Kidney (tissue), 14 donors: ENCODE results near the gene LRRC8E. TPM values are rescaled to one million over a fixed set of nuclear protein-coding genes. Genes with fewer than 3 reads are reported as not detected.
A peak's percentile ranks its signal among the peaks of the same experiment; 100 is the strongest.

ENCODE experiments used
- DNase-seq, 5 donors: peaks; one replicate each; pipeline ENCODE4 v3.0.0-alpha.2; 2013 to 2020
- FAIRE-seq: peaks from 2 replicates; lab custom pipeline; 2012; peaks lifted over from hg19 to GRCh38; lab: Jason Lieb, UNC
- H3K27ac ChIP-seq, 2 donors: one replicate each; pipeline ENCODE4 v1.7.0; 2013; ENCODE audit warnings: low read depth in 2 of 2, low read length in 2 of 2, inconsistent platforms in 1 of 2
- H3K27me3 ChIP-seq: one replicate; pipeline ENCODE4 v1.7.1; 2013; ENCODE audit warnings: low read length, inconsistent platforms; ENCODE audit not compliant: control insufficient read depth, insufficient read depth
- H3K36me3 ChIP-seq, 3 donors: one replicate each; pipeline versions ENCODE4 v1.7.0 to v1.7.1; 2013; ENCODE audit warnings: low read length in 3 of 3, control low read depth in 1 of 3, inconsistent platforms in 1 of 3; ENCODE audit not compliant: insufficient read depth in 3 of 3, control insufficient read depth in 2 of 3
- H3K4me1 ChIP-seq, 3 donors: one replicate each; pipeline versions ENCODE4 v1.7.0 to v1.7.1; 2013; ENCODE audit warnings: low read length in 3 of 3, inconsistent platforms in 1 of 3, low read depth in 1 of 3; ENCODE audit not compliant: control insufficient read depth in 2 of 3, insufficient read depth in 2 of 3
- H3K4me3 ChIP-seq, 3 donors: one replicate each; pipeline versions ENCODE4 v1.7.0 to v1.8.1; 2013; ENCODE audit warnings: low read length in 3 of 3, control low read depth in 1 of 3, inconsistent platforms in 1 of 3
- H3K9ac ChIP-seq, 3 donors: one replicate each; pipeline versions ENCODE4 v1.7.0 to v1.7.1; 2013; ENCODE audit warnings: low read length in 3 of 3, control low read depth in 1 of 3, inconsistent platforms in 1 of 3
- H3K9me3 ChIP-seq, 3 donors: one replicate each; pipeline versions ENCODE4 v1.7.0 to v1.7.1; 2013; ENCODE audit warnings: low read length in 3 of 3, control low read depth in 1 of 3, inconsistent platforms in 1 of 3; ENCODE audit not compliant: control insufficient read depth in 2 of 3, insufficient read depth in 1 of 3
- intact Hi-C: fragments of 100-400 bp; cut with DNase I; formaldehyde crosslinking; loops from one replicate; pipeline ENCODE4 v1.11.1; 2022
- polyA plus RNA-seq: library from polyadenylated mRNA; stranded (reverse); fragments of 350-450 nt; fragmentation: Illumina TruSeq; extraction: RNeasy Lipid Tissue Mini Kit (QIAGEN cat#74804); gene quantifications from one replicate; pipeline ENCODE4 v1.2.3, GENCODE V29; 2014; ENCODE audit warnings: low read depth, low replicate concordance; ENCODE audit not compliant: insufficient read depth
- total RNA-seq: library from RNA; stranded (reverse); fragmentation: NEBNext Ultra II Directional; extraction: Animal tissue kit (Norgen Biotek cat#: 25700); gene quantifications from one replicate; pipeline ENCODE4 v1.2.1, GENCODE V29; 2021
- TF ChIP-seq, protein P1 (sequence below): IDR thresholded peaks from 3 replicates; pipeline ENCODE4 v1.5.1; 2012; ENCODE audit warnings: mild to moderate bottlenecking, moderate library complexity, borderline replicate concordance; ENCODE audit not compliant: insufficient read depth; ENCODE audit errors: extremely low read depth
- donor health status: control.
- donor health status: control.
- donor health status: control.
- donor health status: control.
- donor health status: control.
- donor health status: DM: yes; HTN: yes; CAD: no.
- donor health status: Normal renal cell carcinoma (clear cell type).

LRRC8E gene
- total and polyA plus RNA-seq, 2 donors from 2014 or later: 2.2 to 9.1 TPM

DNA sequence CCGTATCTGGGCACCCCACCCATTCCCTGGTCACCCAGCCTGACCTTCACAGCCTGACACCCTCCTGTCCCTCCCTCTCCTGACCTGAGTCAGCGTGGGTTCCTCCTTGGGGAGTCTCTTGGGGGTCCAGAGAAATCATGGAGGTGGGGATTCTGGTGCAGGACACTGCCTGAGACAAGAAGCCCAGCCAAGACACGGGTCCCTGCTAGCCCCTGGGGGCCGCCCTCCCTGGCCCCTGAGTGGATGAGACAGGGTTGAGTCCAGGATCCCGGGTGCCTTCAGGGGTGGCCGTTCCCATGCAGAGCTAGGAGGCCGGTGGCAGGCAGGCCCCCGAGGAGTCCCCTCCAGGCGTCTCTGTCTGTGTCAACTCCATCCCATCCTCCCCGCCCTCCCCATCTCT lies 17.0 kb downstream of the LRRC8E start:
- H3K9ac ChIP-seq: peak overlapping the region in 1 of 3 donors; percentile 91
- TF ChIP-seq, protein P1, sequence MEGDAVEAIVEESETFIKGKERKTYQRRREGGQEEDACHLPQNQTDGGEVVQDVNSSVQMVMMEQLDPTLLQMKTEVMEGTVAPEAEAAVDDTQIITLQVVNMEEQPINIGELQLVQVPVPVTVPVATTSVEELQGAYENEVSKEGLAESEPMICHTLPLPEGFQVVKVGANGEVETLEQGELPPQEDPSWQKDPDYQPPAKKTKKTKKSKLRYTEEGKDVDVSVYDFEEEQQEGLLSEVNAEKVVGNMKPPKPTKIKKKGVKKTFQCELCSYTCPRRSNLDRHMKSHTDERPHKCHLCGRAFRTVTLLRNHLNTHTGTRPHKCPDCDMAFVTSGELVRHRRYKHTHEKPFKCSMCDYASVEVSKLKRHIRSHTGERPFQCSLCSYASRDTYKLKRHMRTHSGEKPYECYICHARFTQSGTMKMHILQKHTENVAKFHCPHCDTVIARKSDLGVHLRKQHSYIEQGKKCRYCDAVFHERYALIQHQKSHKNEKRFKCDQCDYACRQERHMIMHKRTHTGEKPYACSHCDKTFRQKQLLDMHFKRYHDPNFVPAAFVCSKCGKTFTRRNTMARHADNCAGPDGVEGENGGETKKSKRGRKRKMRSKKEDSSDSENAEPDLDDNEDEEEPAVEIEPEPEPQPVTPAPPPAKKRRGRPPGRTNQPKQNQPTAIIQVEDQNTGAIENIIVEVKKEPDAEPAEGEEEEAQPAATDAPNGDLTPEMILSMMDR: no peak
- peaks cover 0 to 21% (median 12%) of the 10 kb centered on the region in 3 donors for H3K4me1 ChIP-seq
- no peaks in the 10 kb centered on the region for H3K9me3 ChIP-seq
- peaks cover 0 to 1% (median 0%) of the 10 kb centered on the region in 3 donors for H3K36me3 ChIP-seq
- no peak for FAIRE-seq
- H3K27ac ChIP-seq: no peak overlapping the region
- H3K4me3 ChIP-seq: peak overlapping the region in 1 of 3 donors; percentile 91
- H3K27me3 ChIP-seq: no peaks in the 10 kb centered on the region
- peak in 1 of 5 donors; percentile 68 for DNase-seq
- intact Hi-C loops: no loop called here

DNA sequence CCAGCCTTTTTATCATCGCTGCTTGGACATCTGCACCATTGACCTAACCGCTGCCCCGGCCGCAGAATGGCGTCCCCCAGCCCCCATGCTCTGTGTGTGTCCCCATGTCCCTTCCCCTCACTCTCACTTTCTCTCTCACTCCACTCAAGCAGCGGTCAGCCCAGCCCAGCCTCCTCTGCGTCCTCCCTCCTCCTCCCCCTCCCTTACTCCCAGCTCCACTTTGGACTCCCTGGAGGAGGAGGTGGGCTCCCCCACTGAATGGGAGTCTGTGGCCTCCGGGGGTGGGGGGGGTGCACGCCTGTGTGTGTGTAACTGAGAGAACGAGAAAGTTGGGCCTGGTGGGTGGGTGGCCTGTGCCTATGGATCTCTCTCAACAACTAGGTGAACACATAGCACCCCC lies 17.5 kb downstream of the LRRC8E start:
- FAIRE-seq: no peak
- DNase-seq: peak in 1 of 5 donors; percentile 61
- Histone ChIP-seq H3K4me3 (no peak overlapping the region), H3K27me3 (no peaks in the 10 kb centered on the region), H3K27ac (no peak overlapping the region), H3K9ac (peak overlapping the region in 1 of 3 donors; percentile 23), H3K4me1 (peaks cover 0 to 21% (median 12%) of the 10 kb centered on the region in 3 donors), H3K36me3 (peaks cover 0 to 6% (median 0%) of the 10 kb centered on the region in 3 donors), H3K9me3 (no peaks in the 10 kb centered on the region)
- intact Hi-C loops: no loop called here
- TF ChIP-seq, protein P1: no peak

DNA sequence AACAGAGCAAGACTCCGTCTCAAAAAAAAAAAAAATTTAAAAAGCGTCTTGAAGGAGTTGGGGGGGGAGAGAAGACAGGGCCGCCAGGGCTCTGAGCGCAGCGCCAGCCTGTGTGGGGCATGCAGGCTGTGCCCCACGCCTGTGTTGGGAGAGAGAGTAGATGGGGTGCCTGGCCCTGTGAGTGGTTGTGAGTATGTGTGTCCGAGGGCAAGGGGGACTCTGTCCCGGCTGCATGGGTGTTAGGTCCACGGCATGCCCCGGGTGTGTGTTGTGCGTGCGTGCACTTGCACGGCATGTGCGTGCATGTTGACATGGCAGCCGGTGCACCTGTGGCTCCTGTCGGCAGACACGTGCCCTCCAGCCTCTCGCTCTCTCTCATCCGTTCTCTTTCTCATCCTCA lies 18.8 kb downstream of the LRRC8E start:
- Histone ChIP-seq H3K9ac (no peak overlapping the region), H3K4me1 (peaks cover 0 to 21% (median 12%) of the 10 kb centered on the region in 3 donors), H3K9me3 (no peaks in the 10 kb centered on the region), H3K36me3 (peaks cover 0 to 8% (median 2%) of the 10 kb centered on the region in 3 donors), H3K27me3 (no peaks in the 10 kb centered on the region), H3K27ac (no peak overlapping the region), H3K4me3 (no peak overlapping the region)
- FAIRE-seq: no peak
- peak in 1 of 5 donors; percentile 41 for DNase-seq
- TF ChIP-seq, protein P1: no peak
- intact Hi-C loops: no loop called here

DNA sequence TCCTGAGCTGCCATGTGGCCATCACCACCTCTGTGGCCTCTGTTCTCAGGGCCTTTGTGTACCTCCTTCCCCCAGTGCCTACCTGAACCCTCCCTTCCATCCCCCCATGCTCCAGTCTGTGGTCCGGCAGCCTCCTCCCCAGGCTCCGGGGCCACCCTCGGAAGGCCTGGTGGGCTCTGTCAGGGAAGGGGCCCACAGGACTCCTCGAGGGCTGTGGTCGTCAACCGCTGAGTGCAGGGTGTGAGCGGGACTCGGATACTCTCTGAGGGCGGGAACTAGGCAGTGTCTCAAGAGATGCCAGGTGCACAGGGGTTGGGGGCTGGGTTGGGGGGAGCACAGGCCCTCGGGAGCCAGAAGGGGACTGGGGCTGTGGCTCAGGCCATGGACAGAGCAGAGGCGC lies 19.2 kb downstream of the LRRC8E start:
- FAIRE-seq: no peak

More for the DNA sequence above, 19.2 kb downstream of the LRRC8E start:
- peaks cover 0 to 20% (median 12%) of the 10 kb centered on the region in 3 donors for H3K4me1 ChIP-seq
- no peak overlapping the region for H3K27ac ChIP-seq
- TF ChIP-seq, protein P1: no peak
- H3K9ac ChIP-seq: no peak overlapping the region
- H3K9me3 ChIP-seq: no peaks in the 10 kb centered on the region
- peak in 1 of 5 donors; percentile 44 for DNase-seq
- H3K27me3 ChIP-seq: no peaks in the 10 kb centered on the region
- no peak overlapping the region for H3K4me3 ChIP-seq
- peaks cover 0 to 10% (median 2%) of the 10 kb centered on the region in 3 donors for H3K36me3 ChIP-seq
- intact Hi-C loops: no loop called here
